Heart left ventricle (tissue), 16 donors: Measurements from ENCODE around the gene VAX1. TPM values are rescaled to one million over a fixed set of nuclear protein-coding genes. Genes with fewer than 3 reads are reported as not detected.
A peak's percentile ranks its signal among the peaks of the same experiment; 100 is the strongest.

Experiments
- ATAC-seq, 4 donors: fragments of 200-7000 bp; cut with Tn5 transposase; one replicate each; pipeline ENCODE4 v1.9.1; 2020 to 2022; ENCODE audit warnings: moderate library complexity in 4 of 4, mild to moderate bottlenecking in 3 of 4, moderate number of reproducible peaks in 1 of 4
- DNase-seq, 5 donors: peaks; one replicate each; pipeline ENCODE4 v3.0.0-alpha.2; 2020
- H3K27ac ChIP-seq, 12 donors: fragments of 200-600 bp; sonication (generic) in 4 of 12; one replicate each; pipeline versions ENCODE4 v1.5.0 to v1.8.0; 2016 to 2022; ENCODE audit warnings: mild to moderate bottlenecking in 2 of 12
- H3K27me3 ChIP-seq, 9 donors: fragments of 200-600 bp; sonication (generic) in 2 of 9; one replicate each; pipeline versions ENCODE4 v1.5.1 to v1.8.0; 2016 to 2022; ENCODE audit warnings: mild to moderate bottlenecking in 3 of 9
- H3K36me3 ChIP-seq, 9 donors: fragments of 200-600 bp; sonication (generic) in 2 of 9; one replicate each; pipeline versions ENCODE4 v1.5.0 to v1.8.0; 2018 to 2022; ENCODE audit warnings: mild to moderate bottlenecking in 2 of 9
- H3K4me1 ChIP-seq, 12 donors: fragments of 200-600 bp; sonication (generic) in 4 of 12; one replicate each; pipeline versions ENCODE4 v1.5.0 to v1.8.0; 2016 to 2022; ENCODE audit warnings: mild to moderate bottlenecking in 3 of 12
- H3K4me3 ChIP-seq, 12 donors: fragments of 200-600 bp; sonication (generic) in 4 of 12; one replicate each; pipeline versions ENCODE4 v1.5.0 to v1.8.0; 2017 to 2022; ENCODE audit warnings: mild to moderate bottlenecking in 9 of 12, moderate library complexity in 4 of 12
- H3K9me3 ChIP-seq, 12 donors: fragments of 200-600 bp; sonication (generic) in 4 of 12; one replicate each; pipeline versions ENCODE4 v1.5.0 to v1.8.0; 2016 to 2022; ENCODE audit warnings: mild to moderate bottlenecking in 1 of 12
- CTCF ChIP-seq, 12 donors: fragments of 200-600 bp; sonication (generic) in 4 of 12; IDR thresholded peaks; one replicate each; pipeline versions ENCODE4 v1.5.0 to v1.8.0; 2018 to 2022; ENCODE audit warnings: antibody characterized with exemption in 12 of 12, mild to moderate bottlenecking in 5 of 12
- POLR2A ChIP-seq, 2 donors: fragments of 450-650 bp; IDR thresholded peaks; one replicate each; pipeline ENCODE4 v1.6.1; 2017; ENCODE audit warnings: antibody characterized with exemption in 2 of 2, mild to moderate bottlenecking in 2 of 2, moderate library complexity in 2 of 2
- WGBS, 4 donors: extraction: QIAGEN DNeasy Blood & Tissue Kit in 2 of 4; methylation state at CpG; one replicate each; pipeline versions ENCODE4 v1.1.5 to v1.1.7; 2013 to 2018; 5-methylcytosine and 5-hydroxymethylcytosine counted together
- intact Hi-C, 10 donors: fragments of 100-400 bp; cut with DNase I; formaldehyde crosslinking; loops; one replicate each; pipeline versions ENCODE4 v1.11.1 to v1.14.2; 2022
- polyA plus RNA-seq, 2 donors: library from polyadenylated mRNA; stranded (reverse); fragments of 200-250 nt; gene quantifications; one replicate each; pipeline ENCODE4 v1.2.3, GENCODE V29; 2013
- total RNA-seq, 9 donors: library from RNA; depleted of rRNA in 2 of 9; stranded (reverse); fragments of >200 nt in 2 of 9; fragmentation: NEBNext Ultra II Directional in 3 of 9; extraction: Animal tissue kit (Norgen Biotek cat#: 25700) in 3 of 9; gene quantifications; one replicate each; pipeline versions ENCODE4 v1.1.0 to v1.2.4, GENCODE V29; 2016 to 2023
- donor health status: ischemic (EF 13 %, LVEDD 7.1; RV severe dilation, severe dysfunction).
- donor health status: healthy with polysubstance abuse.
- donor health status: DM: no; HTN: yes; CAD: no.
- donor health status: DM: no; HTN: no; CAD: no.
- donor health status: ischemic (EF 25% LVEDD 6.9; RV normal size, moderate dysfunction).
- donor health status: ischemic (EF 25% LVEDD 5.7; RV mildly dilated, moderate dysfunction).
- donor health status: healthy.
- donor health status: DM: yes; HTN: yes; CAD: no.
- donor health status: ischemic (EF 35%, LVEDD 5.7; RV mildly dilated, moderate dysfunction).
- donor health status: nonischemic (EF 11% LVEDD 7.7; RV severe dilation, severe dysfunction).
- donor health status: DM: yes; HTN: yes; CAD: no.
- donor health status: PGD.
- donor health status: ischemic (EF 29% LVEDD 5.4; RV normal size, mild dysfunction).
- donor health status: nonischemic (EF 23%, LVEDD 6.1; RV moderate dilation, normal function).

The VAX1 gene
- total and polyA plus RNA-seq, 11 donors = not detected

- ATAC-seq (no peak), DNase-seq (no peak)
- no peaks in the 10 kb centered on the region for H3K9me3 ChIP-seq
- WGBS, 4 donors = 1 to 2% (median 2%) methylated on average over 28 of the region's 28 CpGs
- peaks cover 0 to 54% (median 24%) of the 10 kb centered on the region in 12 donors for H3K4me1 ChIP-seq
- intact Hi-C loops = no loop called here
- no peak for TF ChIP-seq POLR2A (IDR thresholded peaks at IDR 0.05)
- TF ChIP-seq CTCF (IDR thresholded peaks at IDR 0.05) = no peak
- no peaks in the 10 kb centered on the region for H3K36me3 ChIP-seq
- peaks cover 71 to 100% (median 94%) of the 10 kb centered on the region in 9 donors for H3K27me3 ChIP-seq
- H3K27ac ChIP-seq = no peak overlapping the region
- H3K4me3 ChIP-seq = peak overlapping the region in 5 of 12 donors; percentile 12 to 25 (median 18)
Observed at GRCh38 chr10:117134056-117134305, 4.1 kb downstream of the VAX1 start.

- H3K27me3 ChIP-seq = peaks cover 71 to 100% (median 94%) of the 10 kb centered on the region in 9 donors
Observed at GRCh38 chr10:117133273-117134055, 4.6 kb downstream of the VAX1 start.

GRCh38 chr10:117132751-117133231 lies 5.3 kb downstream of the VAX1 start:
- Histone ChIP-seq H3K27me3 (peaks cover 68 to 100% (median 94%) of the 10 kb centered on the region in 9 donors), H3K9me3 (no peaks in the 10 kb centered on the region), H3K4me1 (peaks cover 0 to 47% (median 22%) of the 10 kb centered on the region in 12 donors), H3K27ac (no peak overlapping the region), H3K4me3 (peak overlapping the region in 1 of 12 donors; percentile 15), H3K36me3 (no peaks in the 10 kb centered on the region)
- WGBS, 4 donors = 2 to 5% (median 4%) methylated on average over 25 to 27 of the region's 27 CpGs
- intact Hi-C loops = no loop called here
- no peak for ATAC-seq
- DNase-seq = no peak
- TF ChIP-seq CTCF (IDR thresholded peaks at IDR 0.05) (no peak), POLR2A (IDR thresholded peaks at IDR 0.05) (no peak)

More at GRCh38 chr10:117133273-117134055, 4.6 kb downstream of the VAX1 start:
- Histone ChIP-seq H3K36me3 (no peaks in the 10 kb centered on the region), H3K27ac (no peak overlapping the region), H3K4me1 (peaks cover 0 to 53% (median 24%) of the 10 kb centered on the region in 12 donors), H3K4me3 (peak overlapping the region in 5 of 12 donors; percentile 12 to 25 (median 18)), H3K9me3 (no peaks in the 10 kb centered on the region)
- no peak for DNase-seq
- TF ChIP-seq POLR2A (IDR thresholded peaks at IDR 0.05) = no peak
- TF ChIP-seq CTCF (IDR thresholded peaks at IDR 0.05) = no peak
- no peak for ATAC-seq
- WGBS, 4 donors = 3 to 7% (median 4%) methylated on average over 29 to 30 of the region's 30 CpGs
- intact Hi-C loops = no loop called here

GRCh38 chr10:117131376-117132327 lies 6.4 kb downstream of the VAX1 start:
- H3K27me3 ChIP-seq = peaks cover 58 to 100% (median 88%) of the 10 kb centered on the region in 9 donors
- no peak for ATAC-seq
- H3K36me3 ChIP-seq = no peaks in the 10 kb centered on the region
- 3 to 4% (median 3%) methylated on average over 42 to 47 of the region's 47 CpGs for whole genome bisulfite sequencing, 4 donors
- H3K4me3 ChIP-seq = peak overlapping the region in 10 of 12 donors; percentile 4 to 36 (median 12)
- peaks cover 0 to 36% (median 14%) of the 10 kb centered on the region in 12 donors for H3K4me1 ChIP-seq
- no peak for TF ChIP-seq POLR2A (IDR thresholded peaks at IDR 0.05)
- TF ChIP-seq CTCF (IDR thresholded peaks at IDR 0.05) = no peak
- H3K27ac ChIP-seq = no peak overlapping the region
- H3K9me3 ChIP-seq = no peaks in the 10 kb centered on the region
- intact Hi-C loops = no loop called here
- DNase-seq = no peak
